Adrenal gland (tissue), 5 donors: Measurements from ENCODE around the gene RIPPLY1.

Experiments
- POLR2A ChIP-seq, 2 donors: fragments of 450-650 bp; IDR thresholded peaks; one replicate each; pipeline ENCODE4 v1.6.1; 2017; ENCODE audit warnings: antibody characterized with exemption in 2 of 2, mild to moderate bottlenecking in 2 of 2, moderate library complexity in 1 of 2
- TF ChIP-seq, protein P1 (sequence below), 6 experiments: fragments of 450-650 bp in 4 of 6; fragments of 200-600 bp in 2 of 6; sonication (generic) in 1 of 6; IDR thresholded peaks; 1 replicate in 5 of 6; 2 replicates in 1 of 6; pipeline versions ENCODE4 v1.5.1 to v1.8.0; 2016 to 2021; ENCODE audit warnings: antibody characterized with exemption in 6 of 6, mild to moderate bottlenecking in 2 of 6, moderate library complexity in 1 of 6
- donor health status: DM: no; HTN: no; CAD: no.

DNA sequence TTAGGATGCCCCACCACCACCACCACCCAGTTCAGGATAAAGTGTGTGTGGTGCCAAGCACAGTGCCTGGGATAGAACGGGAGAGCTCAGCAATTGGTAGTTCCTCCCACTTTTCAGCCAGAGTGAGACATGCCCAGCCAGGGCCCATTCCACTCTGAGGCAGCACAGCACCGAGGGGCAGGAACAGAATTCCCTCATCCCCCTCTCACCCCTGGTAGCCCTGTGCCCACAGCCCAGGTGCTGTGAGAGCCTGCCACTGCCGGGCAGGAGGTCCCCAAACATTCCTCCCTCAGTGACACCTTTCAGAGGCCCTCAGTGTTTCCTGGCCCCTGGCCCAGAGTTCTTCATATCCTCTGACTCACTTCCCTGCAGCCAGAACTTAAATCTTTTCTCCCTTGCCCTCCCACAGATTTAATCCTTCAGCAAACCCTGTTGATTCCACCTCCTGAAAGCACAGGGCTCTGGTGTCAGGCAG, 8.1 kb downstream of the RIPPLY1 start:
- TF ChIP-seq POLR2A (IDR thresholded peaks at IDR 0.05) = no peak
- TF ChIP-seq, protein P1, sequence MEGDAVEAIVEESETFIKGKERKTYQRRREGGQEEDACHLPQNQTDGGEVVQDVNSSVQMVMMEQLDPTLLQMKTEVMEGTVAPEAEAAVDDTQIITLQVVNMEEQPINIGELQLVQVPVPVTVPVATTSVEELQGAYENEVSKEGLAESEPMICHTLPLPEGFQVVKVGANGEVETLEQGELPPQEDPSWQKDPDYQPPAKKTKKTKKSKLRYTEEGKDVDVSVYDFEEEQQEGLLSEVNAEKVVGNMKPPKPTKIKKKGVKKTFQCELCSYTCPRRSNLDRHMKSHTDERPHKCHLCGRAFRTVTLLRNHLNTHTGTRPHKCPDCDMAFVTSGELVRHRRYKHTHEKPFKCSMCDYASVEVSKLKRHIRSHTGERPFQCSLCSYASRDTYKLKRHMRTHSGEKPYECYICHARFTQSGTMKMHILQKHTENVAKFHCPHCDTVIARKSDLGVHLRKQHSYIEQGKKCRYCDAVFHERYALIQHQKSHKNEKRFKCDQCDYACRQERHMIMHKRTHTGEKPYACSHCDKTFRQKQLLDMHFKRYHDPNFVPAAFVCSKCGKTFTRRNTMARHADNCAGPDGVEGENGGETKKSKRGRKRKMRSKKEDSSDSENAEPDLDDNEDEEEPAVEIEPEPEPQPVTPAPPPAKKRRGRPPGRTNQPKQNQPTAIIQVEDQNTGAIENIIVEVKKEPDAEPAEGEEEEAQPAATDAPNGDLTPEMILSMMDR (IDR thresholded peaks at IDR 0.05) = no peak
